NOMO-1 (cell line): Measurements from ENCODE around the gene SUGCT.
"Not testable (repeated sequence)": the region's sequence is repeated elsewhere in the genome, so short reads cannot be mapped to it uniquely, and the experiment has no call there.

ENCODE experiments used
- DNase-seq, 2 experiments: peaks; one replicate each; lab custom pipeline; 2025; ENCODE audit not compliant: unreplicated experiment in 2 of 2; lab: John Stamatoyannopoulos, UW

SUGCT gene

DNA sequence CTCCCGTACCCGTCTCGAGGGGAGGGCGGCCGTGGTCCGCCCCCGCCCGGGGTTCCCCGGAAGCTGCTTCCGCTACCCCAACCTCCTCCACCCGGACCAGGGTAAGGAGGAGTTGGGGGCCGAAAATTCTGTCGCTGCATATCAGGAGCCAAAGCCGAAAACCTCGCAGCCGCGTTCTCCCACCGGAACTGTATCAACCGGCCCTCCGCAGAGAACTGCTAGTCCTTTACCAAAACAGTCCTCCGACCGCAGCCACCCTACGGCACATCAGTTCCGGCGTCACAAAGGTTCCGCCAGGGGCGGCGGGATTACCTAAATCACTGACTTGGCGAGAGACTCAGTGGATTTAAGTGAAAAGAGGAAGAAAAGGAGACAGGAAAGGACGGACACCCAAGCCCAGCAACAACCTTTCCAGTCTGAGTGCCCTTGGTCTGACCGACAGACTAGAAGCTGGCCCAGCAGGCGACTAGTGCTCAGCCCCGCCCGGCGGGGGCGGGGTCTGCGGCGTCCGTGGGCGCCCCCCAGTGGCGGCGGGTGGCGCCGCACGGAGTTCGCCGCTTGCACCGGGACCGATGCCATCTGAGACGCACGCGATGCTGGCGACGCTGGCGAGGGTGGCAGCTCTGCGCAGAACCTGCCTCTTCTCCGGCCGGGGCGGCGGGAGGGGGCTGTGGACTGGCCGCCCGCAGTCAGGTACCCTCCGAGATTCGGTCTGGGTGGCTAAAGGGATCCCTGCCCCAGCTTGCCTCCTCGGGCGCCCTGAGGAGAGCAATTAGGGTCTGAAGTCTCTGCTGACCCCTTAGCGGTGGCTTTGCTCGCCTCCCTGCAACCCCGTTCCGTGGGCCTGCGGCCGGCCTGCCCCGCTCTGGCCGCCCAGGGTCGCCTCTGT is at the start of gene SUGCT, which contains the start of gene MPLKIP:
SUGCT (plus strand) TSS at position 578 of the 889 bp plus-strand sequence.
MPLKIP (minus strand) TSS at position 195 of the 889 bp plus-strand sequence; CDS start at position 140, 55 bp downstream.
- DNase-seq, result peak; percentile 82 to 89

DNA sequence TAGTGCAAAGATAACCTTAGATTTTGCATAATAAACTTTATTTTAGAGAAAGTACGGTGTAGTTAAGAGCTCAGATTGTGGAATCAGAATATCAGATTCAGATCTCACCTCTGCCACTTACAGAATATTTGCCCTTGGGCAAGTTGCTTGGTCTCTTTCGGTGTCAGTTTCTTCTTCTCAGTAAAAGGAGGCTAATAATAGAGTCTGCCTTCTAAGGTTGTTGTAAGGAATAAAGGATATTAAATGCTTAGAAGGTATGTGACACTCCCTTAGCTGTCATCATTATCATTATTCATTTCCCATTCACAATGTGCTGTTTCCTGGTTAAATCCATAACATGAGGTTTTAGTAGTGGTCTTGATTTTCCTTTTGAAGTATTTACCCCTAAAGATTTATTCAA is 42.6 kb upstream of the SUGCT start:
- no peak for DNase-seq

DNA sequence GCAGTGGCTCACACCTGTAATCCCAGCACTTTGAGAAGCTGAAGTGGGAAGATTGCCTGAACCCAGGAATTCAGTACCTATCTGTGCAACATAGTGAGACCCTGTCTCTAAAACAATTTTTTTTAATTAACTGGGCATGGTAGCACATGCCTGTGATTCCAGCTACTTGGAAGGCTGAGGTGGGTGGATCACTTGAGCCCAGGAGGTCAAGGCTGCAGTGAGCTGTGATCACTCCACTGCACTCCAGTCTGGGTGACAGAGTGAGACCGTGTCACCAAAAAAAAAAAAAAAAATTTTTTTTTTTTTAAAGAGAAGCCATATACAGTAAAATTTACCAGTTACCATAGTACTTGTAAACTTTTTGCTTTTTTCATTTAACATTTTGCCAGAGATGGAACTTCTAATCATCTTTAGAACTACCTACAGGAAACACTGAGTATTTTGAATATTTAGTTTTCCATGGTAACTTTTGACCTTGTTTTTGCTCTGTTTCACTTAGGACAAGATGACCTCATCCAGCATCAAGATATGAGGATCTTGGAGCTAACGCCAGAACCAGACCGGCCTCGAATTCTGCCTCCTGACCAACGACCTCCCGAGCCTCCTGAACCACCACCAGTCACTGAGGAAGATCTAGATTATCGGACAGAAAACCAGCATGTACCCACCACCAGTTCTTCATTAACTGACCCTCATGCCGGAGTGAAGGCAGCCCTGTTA is 41.0 kb upstream of the SUGCT start:
- no peak for DNase-seq

DNA sequence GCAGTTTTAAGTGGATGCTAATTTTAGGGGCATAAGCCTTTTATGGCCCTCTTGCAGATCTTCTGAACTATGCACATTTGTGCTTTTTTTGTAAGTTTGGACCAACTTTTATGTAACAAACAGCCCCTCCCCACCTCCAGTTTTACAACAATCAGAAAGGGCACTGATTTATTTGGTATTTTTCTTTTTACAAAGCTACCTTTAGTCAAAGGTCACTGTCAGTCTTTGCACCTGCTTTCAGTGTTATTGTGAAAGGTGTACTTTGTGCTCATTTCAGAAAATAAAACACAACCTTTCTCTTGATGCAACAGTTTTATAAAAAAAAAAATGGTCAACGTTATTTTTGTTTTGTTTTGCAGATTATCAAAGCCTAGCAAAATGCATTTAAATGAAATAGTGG is 39.6 kb upstream of the SUGCT start:
- no peak for DNase-seq

DNA sequence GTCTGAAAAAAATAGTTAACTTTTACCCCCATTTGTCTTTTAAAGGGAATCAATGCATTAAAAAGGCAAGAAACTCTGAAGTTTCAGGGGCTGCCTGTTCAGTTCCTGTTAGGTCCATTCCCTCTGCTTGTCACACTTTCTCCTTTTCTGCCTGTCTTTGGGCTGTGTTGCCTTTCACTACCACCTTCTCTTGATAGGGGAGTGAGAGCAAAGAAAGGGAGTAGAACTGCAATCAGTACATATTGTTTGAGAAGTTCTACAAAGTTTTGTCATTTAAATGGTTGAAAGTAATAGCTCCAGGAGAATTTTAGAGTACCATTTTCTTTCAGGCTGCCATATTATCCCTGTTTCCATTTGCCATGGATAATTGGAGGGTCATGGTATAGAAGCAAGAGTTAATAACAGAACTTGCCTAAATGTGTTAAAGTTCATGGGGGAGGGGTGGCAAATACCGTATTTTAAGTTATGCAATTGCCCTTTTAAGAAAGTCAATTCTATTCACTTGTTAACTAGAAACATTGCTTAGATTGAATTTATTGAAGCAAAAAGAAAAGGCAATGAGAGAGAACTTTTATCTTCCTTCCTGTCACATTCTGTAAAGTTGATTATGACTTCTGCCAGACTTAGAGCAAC is 39.0 kb upstream of the SUGCT start:
- DNase-seq, result no peak

DNA sequence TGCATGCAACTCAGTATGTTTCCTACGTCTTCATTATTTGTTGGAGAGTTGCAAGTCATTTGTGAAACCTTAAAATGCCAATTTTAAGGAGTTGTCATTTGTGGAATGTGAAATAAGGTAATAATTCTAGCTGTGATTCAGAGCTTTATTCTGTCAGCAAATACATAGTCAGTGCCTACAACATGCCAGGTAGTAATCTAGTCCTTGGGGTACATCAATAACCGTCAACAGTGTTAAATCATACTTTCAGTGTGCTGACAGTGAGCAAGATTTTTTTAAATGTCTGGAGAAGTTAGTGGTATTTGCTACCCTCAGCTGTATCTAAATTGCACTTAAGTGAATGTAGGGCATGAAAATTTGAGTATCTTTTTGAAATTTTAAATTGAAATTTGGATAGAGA is 37.1 kb upstream of the SUGCT start:
- no peak for DNase-seq

DNA sequence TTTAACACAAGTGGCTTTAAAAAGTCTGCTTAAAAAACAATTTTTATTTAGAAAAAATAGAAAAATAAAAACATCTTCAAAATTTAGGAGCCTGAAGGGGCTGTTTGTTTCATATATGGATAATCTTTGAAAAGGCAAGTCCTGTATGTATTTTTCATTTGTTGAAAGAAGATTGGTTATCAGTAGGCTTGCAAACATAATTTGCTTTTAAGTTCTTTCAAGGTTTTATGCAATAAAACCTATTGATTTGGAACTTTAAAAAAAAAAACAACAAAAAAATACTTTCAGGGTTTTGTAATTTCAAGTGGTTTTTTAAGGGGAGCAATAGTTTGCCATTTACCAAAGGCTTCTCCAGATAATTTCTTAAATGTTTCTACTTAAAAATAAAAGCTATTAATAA is 36.0 kb upstream of the SUGCT start:
- DNase-seq, result no peak

DNA sequence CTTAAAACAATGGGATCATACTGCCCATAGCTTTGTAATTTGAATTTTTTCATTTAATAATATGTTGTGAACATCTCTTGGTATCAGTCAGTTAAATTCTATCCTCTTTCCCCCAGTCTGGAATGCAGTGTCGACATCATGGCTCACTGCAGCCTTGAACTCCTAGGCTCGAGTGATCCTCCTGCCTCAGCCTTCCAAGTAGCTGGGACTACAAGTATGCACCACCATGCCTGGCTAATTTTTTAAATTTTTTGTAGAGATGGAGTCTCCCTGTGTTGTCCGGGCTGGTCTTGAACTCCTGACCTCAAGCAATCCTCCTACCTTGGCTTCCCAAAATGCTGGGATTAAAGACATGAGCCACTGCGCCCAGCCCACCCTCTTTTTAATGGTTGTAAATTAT is 35.0 kb upstream of the SUGCT start:
- DNase-seq, result no peak

DNA sequence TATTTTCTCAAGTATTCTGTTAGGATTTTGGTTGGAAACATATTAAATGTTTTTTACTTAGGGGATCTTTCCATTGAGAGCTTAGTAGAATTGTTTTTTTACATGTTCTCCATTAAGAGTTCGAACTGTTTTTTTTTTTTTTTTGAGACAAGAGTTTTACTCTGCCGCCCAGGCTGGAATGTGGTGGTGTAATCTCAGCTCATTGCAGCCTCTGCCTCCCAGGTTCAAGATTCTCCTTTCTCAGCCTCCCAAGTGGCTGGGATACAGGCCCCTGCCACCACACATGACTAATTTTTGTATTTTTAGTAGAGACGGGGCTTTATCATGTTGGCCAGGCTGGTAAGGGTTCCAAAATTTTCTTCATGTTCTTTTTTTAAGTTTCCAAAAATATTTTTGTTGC is 33.6 kb upstream of the SUGCT start:
- no peak for DNase-seq

DNA sequence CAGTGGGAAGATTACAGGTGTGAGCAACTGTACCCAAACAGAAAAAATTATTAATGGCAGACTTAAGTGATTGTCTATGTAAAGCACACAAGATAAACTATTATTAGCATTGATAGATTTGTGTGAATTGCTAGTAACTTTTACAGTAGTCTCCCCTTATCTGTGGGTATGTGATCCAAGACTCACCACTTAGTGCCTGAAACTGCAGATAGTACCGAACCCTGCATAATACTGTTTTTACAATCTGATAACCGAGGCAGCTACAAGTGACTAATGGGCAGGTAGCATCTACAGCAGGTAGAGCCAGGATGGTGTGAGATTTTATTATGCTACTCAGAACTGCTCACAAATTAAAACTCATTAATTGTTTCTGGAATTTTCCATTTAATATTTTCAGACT is 31.9 kb upstream of the SUGCT start:
- no peak for DNase-seq

DNA sequence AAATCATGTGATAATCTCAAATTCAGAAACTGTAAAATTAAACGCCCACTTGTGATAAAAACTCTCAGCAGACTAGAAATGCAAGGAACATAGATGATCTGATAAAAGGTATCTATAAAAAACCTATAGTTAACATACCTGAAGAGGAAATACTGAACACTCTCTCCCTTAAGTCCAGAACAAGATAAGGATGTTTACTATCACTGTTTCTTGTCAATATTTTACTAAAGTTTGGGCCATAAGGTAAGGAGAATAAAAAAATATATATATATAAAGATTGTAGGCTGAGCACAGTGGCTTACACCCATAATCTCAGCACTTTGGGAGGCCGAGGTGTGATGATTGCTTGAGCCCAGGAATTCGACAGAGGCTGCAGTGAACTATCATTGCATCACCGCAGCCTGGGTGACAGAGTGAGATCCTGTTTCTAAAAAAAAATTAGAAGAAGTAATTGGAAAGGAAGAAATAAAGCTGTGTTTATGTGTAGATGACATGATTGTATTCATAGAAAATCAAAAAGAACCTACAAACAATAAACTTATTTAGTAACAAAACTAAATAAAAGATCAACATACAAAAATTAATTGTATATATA is 28.8 kb upstream of the SUGCT start:
- peak in 1 of 2 experiments; percentile 47 for DNase-seq

DNA sequence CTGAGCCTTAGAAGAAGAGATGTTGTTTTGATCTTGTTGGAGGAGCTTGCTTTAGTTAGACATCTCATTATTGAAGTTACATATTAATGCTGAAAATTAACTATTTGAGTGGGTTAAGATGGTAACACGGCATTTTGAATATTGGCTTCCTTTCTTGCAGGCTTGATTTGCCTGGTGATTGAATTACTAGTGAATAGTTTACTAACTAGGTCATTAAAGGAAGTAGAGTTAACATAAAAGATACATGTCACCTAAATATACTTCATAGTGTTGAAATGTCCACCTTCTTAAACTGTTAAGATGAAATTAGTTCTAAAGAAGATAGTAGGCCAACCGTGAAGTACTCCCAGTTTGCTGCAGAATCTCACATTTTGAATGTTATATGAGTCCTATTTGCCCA is 18.9 kb upstream of the SUGCT start:
- no peak for DNase-seq

DNA sequence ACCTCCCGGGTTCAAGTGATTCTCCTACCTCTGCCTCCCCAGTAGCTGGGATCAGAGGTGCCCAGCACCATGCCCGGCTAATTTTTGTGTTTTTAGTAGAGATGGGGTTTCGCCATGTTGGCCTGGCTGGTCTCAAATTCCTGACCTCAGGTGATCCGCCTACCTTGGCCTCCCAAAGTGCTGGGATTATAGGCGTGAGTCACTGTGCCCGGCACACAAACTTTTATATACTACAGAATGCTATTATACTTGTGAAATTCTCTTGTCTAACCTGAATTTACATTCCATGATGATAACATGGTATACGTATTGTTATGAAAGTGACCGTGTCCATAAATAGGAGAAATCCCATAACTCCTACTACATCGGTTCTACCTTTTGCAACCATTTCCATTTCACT is 17.6 kb upstream of the SUGCT start:
- DNase-seq, result not testable (repeated sequence)

DNA sequence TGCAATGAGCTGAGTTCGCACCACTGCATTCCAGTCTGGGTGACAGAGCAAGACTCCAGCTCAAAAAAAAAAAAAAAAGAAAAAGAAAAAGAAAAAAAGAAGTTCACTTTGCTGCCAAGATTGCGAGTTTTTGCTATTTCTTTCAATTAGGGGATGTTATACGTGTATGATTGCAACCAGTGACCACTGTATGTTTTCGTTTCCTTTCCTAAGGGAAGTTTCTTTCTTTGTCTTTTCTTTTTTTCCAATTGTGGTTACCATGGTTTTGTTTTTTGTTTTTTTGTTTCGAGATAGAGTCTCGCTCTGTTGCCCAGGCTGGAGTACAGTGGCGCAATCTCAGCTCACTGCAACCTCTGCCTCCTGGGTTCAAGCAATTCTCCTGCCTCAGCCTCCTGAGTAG is 16.6 kb upstream of the SUGCT start:
- DNase-seq, result not testable (repeated sequence)

DNA sequence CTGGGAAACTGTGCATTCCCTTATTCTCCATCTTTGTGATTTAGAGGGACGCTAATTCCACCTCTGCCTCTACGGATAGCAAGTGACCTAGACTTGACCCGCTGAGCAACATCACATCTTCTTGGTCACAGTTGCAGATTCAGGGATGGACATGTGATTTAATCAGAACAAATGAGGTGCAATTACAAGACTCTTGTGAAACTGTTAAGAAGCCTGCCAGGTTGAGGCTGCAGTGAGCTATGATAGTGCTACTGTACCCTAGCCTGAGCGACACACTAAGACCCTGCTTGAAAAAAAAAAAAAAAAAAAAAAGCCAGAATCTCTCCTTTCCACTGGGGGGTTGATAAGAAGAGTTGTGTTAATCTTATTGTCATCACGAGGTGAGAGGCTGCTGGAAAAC is 14.8 kb upstream of the SUGCT start:
- no peak for DNase-seq

DNA sequence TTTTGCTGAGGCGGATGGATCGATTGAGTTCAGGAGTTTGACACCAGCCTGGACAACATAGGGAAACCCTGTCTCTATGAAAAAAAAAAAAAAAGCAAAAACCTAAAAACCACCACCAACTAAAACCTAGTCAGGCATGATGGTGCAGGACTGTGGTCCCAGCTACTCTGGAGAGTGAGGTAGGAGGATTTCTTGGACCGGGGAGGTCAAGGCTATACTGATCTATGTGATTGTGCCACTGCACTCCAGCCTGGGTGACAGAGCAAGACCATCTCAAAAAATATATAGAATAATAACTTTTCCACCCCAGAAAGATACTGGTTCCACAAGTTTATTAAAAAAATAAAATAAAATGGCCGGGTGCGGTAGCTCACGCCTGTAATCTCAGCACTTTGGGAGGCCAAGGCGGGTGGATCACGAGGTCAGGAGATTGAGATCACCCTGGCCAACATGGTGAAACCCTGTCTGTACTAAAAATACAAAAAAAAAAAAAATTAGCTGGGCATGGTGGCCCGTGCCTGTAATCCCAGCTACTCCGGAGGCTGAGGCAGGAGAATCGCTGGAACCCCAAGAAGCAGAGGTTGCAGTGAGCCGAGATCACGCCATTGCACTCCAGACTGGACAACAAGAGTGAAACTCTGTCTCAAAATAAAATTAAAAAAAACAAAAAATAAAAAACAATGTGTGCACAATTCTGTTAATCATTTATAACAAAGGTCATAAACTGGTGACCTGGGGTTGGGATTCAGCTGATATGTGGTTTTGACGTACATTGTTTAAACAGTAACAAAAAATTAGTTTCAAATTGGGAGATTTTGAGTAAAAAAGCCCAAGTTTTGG is 12.5 kb upstream of the SUGCT start:
- not testable (repeated sequence) for DNase-seq

DNA sequence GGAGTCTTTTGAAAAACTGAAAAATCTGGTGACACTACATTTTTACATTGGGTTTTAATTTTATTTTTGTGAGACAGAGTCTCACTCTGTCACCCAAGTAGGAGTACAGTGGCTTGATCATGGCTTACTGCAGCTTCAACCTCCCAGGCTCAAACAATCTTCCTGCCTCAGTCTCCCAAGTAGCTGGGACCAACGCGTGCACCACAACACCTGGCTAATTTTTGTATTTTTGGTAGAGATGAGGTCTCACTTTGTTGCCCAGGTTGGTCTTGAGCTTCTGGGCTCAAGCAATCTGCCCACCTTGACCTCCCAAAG is 11.9 kb upstream of the SUGCT start:
- no peak for DNase-seq

DNA sequence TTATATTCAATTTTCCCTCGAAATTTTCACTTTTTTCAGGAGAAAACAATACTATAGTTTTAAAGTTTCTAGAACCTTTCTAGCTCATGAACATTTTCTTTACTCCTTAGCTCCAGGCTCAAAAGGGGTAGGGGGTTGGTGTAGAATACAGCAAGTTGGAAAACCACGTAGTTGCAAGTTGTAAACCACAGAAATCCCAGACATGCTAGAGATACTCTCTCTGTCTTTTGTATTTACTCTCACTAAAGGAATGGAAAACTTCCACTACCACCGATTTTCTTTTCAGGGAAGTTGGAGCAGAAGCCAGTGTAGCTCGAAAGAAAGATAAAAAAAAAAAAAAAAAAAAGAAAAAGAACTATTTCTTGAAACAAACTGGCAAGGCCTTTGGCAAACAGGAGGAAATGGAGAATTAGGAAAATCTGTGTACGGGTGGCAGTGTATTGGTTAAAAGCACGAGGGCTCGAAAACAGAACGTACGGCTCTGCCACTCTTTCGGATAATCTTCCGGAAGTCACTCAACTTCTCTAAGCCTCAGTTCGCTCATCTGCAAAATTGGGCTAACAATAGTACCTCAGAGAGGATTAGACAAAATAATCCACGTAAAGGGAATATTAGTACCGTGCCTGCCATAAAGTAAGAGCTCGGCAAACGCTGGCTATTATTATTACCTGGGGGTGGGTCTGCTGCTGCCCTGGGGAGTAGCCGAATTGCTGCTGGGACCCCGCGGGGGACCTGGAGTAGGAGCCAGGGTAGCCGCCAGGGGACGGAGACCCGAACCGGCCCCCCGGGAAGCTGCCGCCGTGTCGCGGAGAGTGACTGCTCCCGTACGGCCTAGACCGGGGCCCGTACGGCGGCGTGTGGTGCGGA is 1.0 kb upstream of the SUGCT start:
- peak; percentile 13 to 39 for DNase-seq

DNA sequence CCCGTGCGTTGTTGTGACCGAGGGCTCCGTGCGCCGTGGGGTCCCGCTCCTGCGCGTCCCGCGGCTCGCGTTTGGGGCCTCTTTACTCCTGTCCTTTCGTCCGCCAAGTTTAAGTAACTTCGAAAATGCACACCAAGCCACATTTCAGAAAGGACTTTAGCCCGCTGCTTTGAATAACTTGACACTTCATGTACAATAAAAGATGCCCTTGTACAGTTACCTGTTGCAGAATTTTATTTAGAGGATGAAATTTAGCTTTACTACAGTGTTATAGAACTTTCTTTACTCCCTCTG is 459 bp downstream of the SUGCT start:
- DNase-seq, result no peak

DNA sequence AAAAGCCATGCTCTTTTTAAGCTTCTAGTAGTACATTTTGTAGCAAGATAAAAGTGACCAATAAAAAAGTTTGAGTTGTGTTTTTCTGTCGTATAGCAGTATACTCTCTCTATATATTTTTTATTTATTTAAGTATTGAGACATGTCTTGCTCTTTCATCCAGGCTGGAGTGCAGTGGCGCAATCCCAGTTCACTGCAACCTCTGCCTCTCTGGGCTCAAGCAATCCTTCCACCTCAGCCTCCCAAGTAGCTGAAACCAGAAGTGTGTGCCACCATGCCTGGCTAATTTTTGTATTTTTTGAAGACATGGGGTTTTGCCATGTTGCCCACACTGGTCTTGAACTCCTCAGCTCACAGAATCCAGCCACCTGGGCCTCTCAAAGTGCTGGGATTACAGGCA is 2.8 kb downstream of the SUGCT start:
- DNase-seq, result no peak
